K562 (cell line): Measurements from ENCODE around the gene ACER3. TPM values are rescaled to one million over a fixed set of nuclear protein-coding genes. Genes with fewer than 3 reads are reported as not detected.

Experiments
- BRF1 ChIP-seq: IDR thresholded peaks from 3 replicates; pipeline ENCODE4 v1.6.1; 2011; ENCODE audit warnings: borderline replicate concordance, mild to moderate bottlenecking; ENCODE audit not compliant: insufficient read length; ENCODE audit errors: extremely low read depth
- CXXC5 ChIP-seq: fragments of 250-450 bp; sonication (Bioruptor Pico); IDR thresholded peaks from 2 replicates; pipeline ENCODE4 v1.8.0; 2022; ENCODE audit warnings: inconsistent platforms, mild to moderate bottlenecking, moderate library complexity
- EHMT2 ChIP-seq: fragments of 450-650 bp; IDR thresholded peaks from 2 replicates; pipeline ENCODE4 v1.6.1; 2018; ENCODE audit warnings: antibody characterized with exemption
- GABPB1 ChIP-seq: sonication (generic); formaldehyde crosslinking; IDR thresholded peaks from 2 replicates; pipeline ENCODE4 v1.8.0; 2022; ENCODE audit warnings: mild to moderate bottlenecking, missing genetic modification reagents
- IRF2 ChIP-seq: sonication (generic); formaldehyde crosslinking; IDR thresholded peaks from 2 replicates; pipeline ENCODE4 v1.8.1; 2022; ENCODE audit warnings: mild to moderate bottlenecking, missing genetic modification reagents
- MAFF ChIP-seq: IDR thresholded peaks from 2 replicates; pipeline ENCODE4 v1.6.1; 2012; ENCODE audit warnings: low read length, improper control_type of control experiment
- NELFE ChIP-seq: IDR thresholded peaks from 2 replicates; pipeline ENCODE4 v1.6.1; 2011; ENCODE audit warnings: mild to moderate bottlenecking; ENCODE audit not compliant: insufficient read depth, insufficient read length
- NFYB ChIP-seq: IDR thresholded peaks from 2 replicates; pipeline ENCODE4 v1.6.1; 2011; ENCODE audit warnings: mild to moderate bottlenecking, moderate library complexity; ENCODE audit not compliant: insufficient read length; ENCODE audit errors: extremely low read depth
- PCBP2 ChIP-seq: fragments of 200-400 bp; formaldehyde crosslinking; IDR thresholded peaks from 2 replicates; pipeline ENCODE4 v1.6.1; 2018; ENCODE audit warnings: low read length, low read depth, mild to moderate bottlenecking, moderate library complexity; ENCODE audit not compliant: poor library complexity, severe bottlenecking
- PHTF2 ChIP-seq: fragments of 250-450 bp; sonication (Bioruptor Pico); IDR thresholded peaks from 2 replicates; pipeline ENCODE4 v1.5.0; 2021; ENCODE audit warnings: mild to moderate bottlenecking
- PURB ChIP-seq: sonication (generic); formaldehyde crosslinking; IDR thresholded peaks from 2 replicates; pipeline ENCODE4 v1.9.0; 2021; ENCODE audit warnings: low read depth, mild to moderate bottlenecking, missing genetic modification reagents
- RBM34 ChIP-seq: fragments of 200-400 bp; formaldehyde crosslinking; IDR thresholded peaks from 2 replicates; pipeline ENCODE4 v1.6.1; 2018; ENCODE audit warnings: low read length, borderline replicate concordance; ENCODE audit not compliant: insufficient read depth
- SNIP1 ChIP-seq: fragments of 450-650 bp; IDR thresholded peaks from 2 replicates; pipeline ENCODE4 v1.7.1; 2017; ENCODE audit warnings: low read depth, mild to moderate bottlenecking
- TEAD1 ChIP-seq, 2 experiments: fragments of 450-650 bp in 1 of 2; sonication (generic) in 1 of 2; formaldehyde crosslinking; IDR thresholded peaks; 2 replicates each; pipeline versions ENCODE4 v1.4.0 to v1.8.0; 2020 to 2022; ENCODE audit warnings: mild to moderate bottlenecking in 2 of 2, missing genetic modification reagents in 1 of 2
- TRIM28 ChIP-seq: fragments of 450-650 bp; IDR thresholded peaks from 2 replicates; pipeline ENCODE4 v1.6.1; 2017
- XRCC4 ChIP-seq: IDR thresholded peaks from one replicate; pipeline ENCODE4 v1.6.1; 2011; ENCODE audit not compliant: insufficient read depth, insufficient read length; ENCODE audit errors: extremely low read depth
- XRCC5 ChIP-seq: fragments of 200-400 bp; formaldehyde crosslinking; IDR thresholded peaks from 2 replicates; pipeline ENCODE4 v1.6.1; 2017; ENCODE audit warnings: low read depth, mild to moderate bottlenecking, low read length
- ZBTB7A ChIP-seq: IDR thresholded peaks from 2 replicates; pipeline ENCODE4 v1.6.1; 2011; ENCODE audit warnings: low read depth, mild to moderate bottlenecking, low read length, moderate library complexity, borderline replicate concordance; ENCODE audit not compliant: control insufficient read depth
- ZC3H8 ChIP-seq: fragments of 450-650 bp; IDR thresholded peaks from 2 replicates; pipeline ENCODE4 v1.6.1; 2017
- ZFP36 ChIP-seq: fragments of 150-350 bp; IDR thresholded peaks from 2 replicates; pipeline ENCODE4 v1.6.1; 2018; ENCODE audit warnings: low read length, low read depth; ENCODE audit not compliant: partially characterized antibody
- ZFPM2 ChIP-seq: fragments of 250-450 bp; sonication (Bioruptor Pico); IDR thresholded peaks from 2 replicates; pipeline ENCODE4 v1.5.1; 2022; ENCODE audit warnings: mild to moderate bottlenecking
- ZNF24 ChIP-seq: fragments of 450-650 bp; IDR thresholded peaks from 2 replicates; pipeline ENCODE4 v1.6.1; 2016
- ZNF324 ChIP-seq: fragments of 250-450 bp; sonication (Bioruptor Pico); IDR thresholded peaks from 2 replicates; pipeline ENCODE4 v1.4.0; 2020; ENCODE audit warnings: mild to moderate bottlenecking
- ZNF707 ChIP-seq: fragments of 250-450 bp; sonication (Bioruptor Pico); conservative IDR thresholded peaks from 2 replicates; pipeline ENCODE4 v1.8.0; 2022; ENCODE audit warnings: inconsistent platforms, mild to moderate bottlenecking, moderate library complexity
- polyA plus RNA-seq, 8 experiments: library from polyadenylated mRNA; depleted of rRNA in 4 of 8; stranded (reverse) in 5 of 8; unstranded in 3 of 8; fragments of >200 nt; fragmentation: Nextera tagmentation in 2 of 8; fragmentation: Illumina TruSeq in 1 of 8; extraction: Ambion mirVana in 2 of 8; extraction: Trizol in 1 of 8; gene quantifications; 2 replicates each; pipeline versions ENCODE4 v1.2.1 to v1.2.3, GENCODE V29; 2011 to 2014; ENCODE audit warnings: inconsistent platforms in 1 of 8, missing spikeins in 1 of 8
- total RNA-seq, 7 experiments: library from RNA; depleted of rRNA in 6 of 7; stranded (reverse); fragments of >200 nt in 6 of 7; fragmentation: Illumina TruSeq in 2 of 7; extraction: Trizol in 2 of 7; gene quantifications; 2 replicates each; pipeline versions ENCODE4 v1.2.1 to v1.2.3, GENCODE V29; 2011 to 2021; ENCODE audit warnings: low replicate concordance in 1 of 7
- TF ChIP-seq, protein P1 (sequence below), 2 experiments: fragments of 450-650 bp; conservative IDR thresholded peaks; 2 replicates each; pipeline ENCODE4 v1.6.1; 2017; ENCODE audit warnings: mild to moderate bottlenecking in 2 of 2, moderate library complexity in 2 of 2
- TF ChIP-seq, protein P2 (sequence below): sonication (generic); formaldehyde crosslinking; IDR thresholded peaks from 2 replicates; pipeline ENCODE4 v1.8.1; 2023; ENCODE audit warnings: mild to moderate bottlenecking, missing genetic modification reagents

Gene ACER3
- total and polyA plus RNA-seq, 9 of the 15 experiments (the other 6 are each of a cell fraction or from before 2014, with no cell fraction given) = 2.0 to 23.8 (median 9.5) TPM

- no peak for TF ChIP-seq PURB (CRISPR knock-in tag)
- peak in 1 of 2 experiments; percentile 40; a peak in 1 of 4 replicates for TF ChIP-seq TEAD1 (CRISPR knock-in tag; IDR thresholded peaks at IDR 0.05)
- TF ChIP-seq IRF2 = no peak
- no peak for TF ChIP-seq ZFPM2
- TF ChIP-seq GABPB1 = no peak
- TF ChIP-seq EHMT2 = no peak
- no peak for TF ChIP-seq NFYB
- TF ChIP-seq XRCC4 = no peak
- TF ChIP-seq PCBP2 = no peak
- TF ChIP-seq ZFP36 = no peak
- no peak for TF ChIP-seq BRF1
- TF ChIP-seq, protein P1, sequence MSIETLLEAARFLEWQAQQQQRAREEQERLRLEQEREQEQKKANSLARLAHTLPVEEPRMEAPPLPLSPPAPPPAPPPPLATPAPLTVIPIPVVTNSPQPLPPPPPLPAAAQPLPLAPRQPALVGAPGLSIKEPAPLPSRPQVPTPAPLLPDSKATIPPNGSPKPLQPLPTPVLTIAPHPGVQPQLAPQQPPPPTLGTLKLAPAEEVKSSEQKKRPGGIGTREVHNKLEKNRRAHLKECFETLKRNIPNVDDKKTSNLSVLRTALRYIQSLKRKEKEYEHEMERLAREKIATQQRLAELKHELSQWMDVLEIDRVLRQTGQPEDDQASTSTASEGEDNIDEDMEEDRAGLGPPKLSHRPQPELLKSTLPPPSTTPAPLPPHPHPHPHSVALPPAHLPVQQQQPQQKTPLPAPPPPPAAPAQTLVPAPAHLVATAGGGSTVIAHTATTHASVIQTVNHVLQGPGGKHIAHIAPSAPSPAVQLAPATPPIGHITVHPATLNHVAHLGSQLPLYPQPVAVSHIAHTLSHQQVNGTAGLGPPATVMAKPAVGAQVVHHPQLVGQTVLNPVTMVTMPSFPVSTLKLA (conservative IDR thresholded peaks at IDR 0.05) = no peak
- no peak for TF ChIP-seq ZNF324 (CRISPR knock-in tag)
- no peak for TF ChIP-seq NELFE
- no peak for TF ChIP-seq MAFF
- no peak for TF ChIP-seq TRIM28
- TF ChIP-seq SNIP1 = no peak
- TF ChIP-seq, protein P2, sequence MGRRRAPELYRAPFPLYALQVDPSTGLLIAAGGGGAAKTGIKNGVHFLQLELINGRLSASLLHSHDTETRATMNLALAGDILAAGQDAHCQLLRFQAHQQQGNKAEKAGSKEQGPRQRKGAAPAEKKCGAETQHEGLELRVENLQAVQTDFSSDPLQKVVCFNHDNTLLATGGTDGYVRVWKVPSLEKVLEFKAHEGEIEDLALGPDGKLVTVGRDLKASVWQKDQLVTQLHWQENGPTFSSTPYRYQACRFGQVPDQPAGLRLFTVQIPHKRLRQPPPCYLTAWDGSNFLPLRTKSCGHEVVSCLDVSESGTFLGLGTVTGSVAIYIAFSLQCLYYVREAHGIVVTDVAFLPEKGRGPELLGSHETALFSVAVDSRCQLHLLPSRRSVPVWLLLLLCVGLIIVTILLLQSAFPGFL (CRISPR knock-in tag) = no peak
- no peak for TF ChIP-seq PHTF2 (CRISPR knock-in tag)
- peak; percentile 70; the same call in 1 of the 2 replicates for TF ChIP-seq CXXC5 (CRISPR knock-in tag)
- TF ChIP-seq ZBTB7A = peak; percentile 11; the same call in 1 of the 2 replicates
- TF ChIP-seq ZC3H8 = no peak
- TF ChIP-seq RBM34 = no peak
- no peak for TF ChIP-seq ZNF707 (CRISPR knock-in tag)
- TF ChIP-seq ZNF24 = no peak
- no peak for TF ChIP-seq XRCC5
These were observed at the start of gene ACER3 (continued) for GRCh38 chr11:76860539-76861475.
